SK-MEL-5 (cell line): Measurements from ENCODE around the gene P2RY8. TPM values are rescaled to one million over a fixed set of nuclear protein-coding genes. Genes with fewer than 3 reads are reported as not detected.
"Not testable (repeated sequence)": the region's sequence is repeated elsewhere in the genome, so short reads cannot be mapped to it uniquely, and the experiment has no call there.

Experiments
- DNase-seq: peaks from one replicate; pipeline ENCODE4 v3.0.0-alpha.2; 2016; ENCODE audit warnings: low read depth, low spot score
- in situ Hi-C: cut with HindIII; loops from 2 replicates; pipeline ENCODE4 v1.10.0; 2016; ENCODE audit warnings: low sequenced_read_pairs, high pct_unique_total_duplicates, low pct_unique_long_range_greater_than_20kb
- total RNA-seq: library from RNA; depleted of rRNA; stranded (reverse); fragments of >200 nt; shearing (Covaris generic); gene quantifications from 2 replicates; pipeline ENCODE4 v1.2.3, GENCODE V29; 2014

The P2RY8 gene
- total RNA-seq, 1 experiment from 2014 or later: not detected

DNA sequence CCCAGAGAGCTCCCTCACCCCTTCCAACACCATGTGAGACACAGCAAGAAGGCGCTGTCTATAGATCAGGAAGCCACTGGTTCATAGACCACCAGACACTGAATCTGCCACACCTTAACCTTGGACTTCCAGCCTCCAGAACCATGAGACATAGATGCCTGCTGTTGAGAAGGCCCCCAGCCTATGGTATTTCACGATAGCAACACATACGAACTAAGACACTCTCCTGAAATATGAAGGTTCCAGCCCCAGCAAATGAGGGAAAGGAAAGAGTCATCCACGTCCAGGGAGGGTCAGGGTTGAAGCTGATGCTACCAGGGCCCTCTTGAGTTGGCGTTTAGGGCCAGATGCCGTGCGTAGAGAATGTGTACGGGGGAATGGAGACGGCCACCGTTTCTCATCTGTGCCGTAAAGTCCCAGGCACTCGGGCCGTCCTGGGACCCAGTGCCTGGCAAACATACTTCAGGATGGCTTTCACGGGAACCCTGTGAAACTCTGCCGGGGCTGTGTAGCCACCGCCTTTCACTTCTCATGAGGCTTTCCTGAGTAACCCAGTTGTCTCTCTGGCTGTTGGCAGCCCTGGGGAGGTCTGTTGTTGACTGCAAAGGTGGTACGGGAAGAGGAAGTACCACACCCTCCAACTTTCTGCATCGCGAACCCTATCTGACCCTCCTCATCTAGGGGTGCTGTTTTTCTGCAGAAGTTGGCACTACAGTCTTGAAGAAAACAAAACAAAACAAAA is 17.7 kb upstream of the P2RY8 start:
- in situ Hi-C loops: no loop called here
- no peak for DNase-seq

DNA sequence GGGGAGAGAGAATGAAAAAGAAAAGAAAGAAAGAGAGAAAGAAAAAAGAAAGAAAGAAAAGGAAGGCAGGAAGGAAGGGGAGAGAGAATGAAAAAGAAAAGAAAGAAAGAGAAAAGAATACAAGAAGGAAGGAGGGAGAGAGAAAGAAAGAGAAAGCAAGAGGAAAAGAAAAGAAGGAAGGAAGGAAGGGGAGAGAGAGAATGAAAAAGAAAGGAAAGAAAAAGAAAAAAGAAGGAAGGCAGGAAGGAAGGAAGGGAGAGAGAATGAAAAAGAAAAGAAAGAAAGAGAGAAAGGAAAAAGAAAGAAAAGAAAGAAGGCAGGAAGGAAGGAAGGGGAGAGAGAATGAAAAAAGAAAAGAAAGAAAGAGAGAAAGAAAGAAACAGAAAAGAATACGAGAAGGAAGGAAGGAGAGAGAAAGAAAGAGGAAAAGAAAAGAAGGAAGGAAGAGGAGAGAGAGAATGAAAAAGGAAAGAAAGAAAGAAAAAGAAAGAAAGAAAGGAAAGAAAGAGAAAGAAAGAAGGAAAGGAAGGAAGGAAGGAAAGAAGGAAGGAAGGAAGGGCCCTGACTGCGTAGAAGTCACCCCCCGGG is 15.1 kb upstream of the P2RY8 start:
- no peak for DNase-seq

DNA sequence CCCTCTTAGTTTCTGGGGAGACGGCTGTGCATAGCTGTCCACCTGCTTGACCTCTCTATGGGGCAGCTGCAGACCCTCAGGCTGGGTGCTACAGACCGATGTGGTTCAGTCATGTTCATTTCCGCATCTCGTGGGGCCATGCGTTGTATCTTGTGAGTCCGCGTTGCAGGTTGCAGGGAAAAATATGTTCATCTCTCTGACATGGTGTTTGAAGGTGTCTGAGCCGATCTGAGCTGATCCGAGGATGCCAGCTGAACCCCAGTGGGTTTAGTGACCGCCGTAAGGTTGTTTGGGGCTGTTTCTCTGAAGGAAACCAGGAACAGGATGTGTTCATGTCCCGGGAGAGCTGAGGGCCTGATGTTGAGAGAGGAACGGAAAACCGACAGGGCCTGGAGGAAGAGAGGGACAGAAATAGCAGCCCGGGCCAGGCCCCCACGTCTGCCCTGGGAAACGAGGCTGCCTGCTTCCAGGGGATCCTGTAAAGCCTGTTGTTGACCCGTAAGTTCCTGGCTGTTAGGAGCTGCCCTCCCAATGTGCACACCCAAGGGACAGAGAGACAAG is 9.8 kb upstream of the P2RY8 start:
- in situ Hi-C loops: no loop called here
- DNase-seq: no peak

More for the DNA sequence above, 15.1 kb upstream of the P2RY8 start:
- in situ Hi-C loops: no loop called here

DNA sequence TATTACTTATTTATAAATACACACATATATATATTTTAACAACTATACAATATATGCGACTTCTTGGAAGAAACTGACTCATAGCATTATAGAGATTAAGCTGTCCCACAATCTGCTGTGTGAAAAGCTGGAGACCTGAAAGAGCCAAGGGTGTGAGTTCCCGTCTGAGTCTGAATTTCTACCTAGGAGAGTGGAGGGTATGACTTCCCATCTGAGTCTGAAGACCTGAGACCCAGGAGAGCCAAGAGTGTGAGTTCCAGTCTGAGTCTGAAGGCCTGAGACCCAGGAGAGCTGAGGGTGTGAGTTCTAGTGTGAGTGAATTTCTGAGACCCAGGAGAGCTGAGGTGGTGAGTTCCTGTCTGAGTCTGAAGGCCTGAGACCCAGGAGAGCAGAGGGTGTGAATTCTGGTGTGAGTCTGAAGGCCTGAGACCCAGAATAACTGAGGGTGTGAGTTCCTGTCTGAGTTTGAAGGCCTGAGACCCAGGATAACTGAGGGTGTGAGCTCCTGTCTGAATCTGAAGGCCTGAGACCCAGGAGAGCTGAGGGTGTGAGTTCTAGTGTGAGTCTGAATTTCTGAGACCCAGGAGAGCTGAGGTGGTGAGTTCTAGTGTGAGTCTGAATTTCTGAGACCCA is 8.9 kb upstream of the P2RY8 start:
- DNase-seq: no peak
- in situ Hi-C loops: no loop called here

DNA sequence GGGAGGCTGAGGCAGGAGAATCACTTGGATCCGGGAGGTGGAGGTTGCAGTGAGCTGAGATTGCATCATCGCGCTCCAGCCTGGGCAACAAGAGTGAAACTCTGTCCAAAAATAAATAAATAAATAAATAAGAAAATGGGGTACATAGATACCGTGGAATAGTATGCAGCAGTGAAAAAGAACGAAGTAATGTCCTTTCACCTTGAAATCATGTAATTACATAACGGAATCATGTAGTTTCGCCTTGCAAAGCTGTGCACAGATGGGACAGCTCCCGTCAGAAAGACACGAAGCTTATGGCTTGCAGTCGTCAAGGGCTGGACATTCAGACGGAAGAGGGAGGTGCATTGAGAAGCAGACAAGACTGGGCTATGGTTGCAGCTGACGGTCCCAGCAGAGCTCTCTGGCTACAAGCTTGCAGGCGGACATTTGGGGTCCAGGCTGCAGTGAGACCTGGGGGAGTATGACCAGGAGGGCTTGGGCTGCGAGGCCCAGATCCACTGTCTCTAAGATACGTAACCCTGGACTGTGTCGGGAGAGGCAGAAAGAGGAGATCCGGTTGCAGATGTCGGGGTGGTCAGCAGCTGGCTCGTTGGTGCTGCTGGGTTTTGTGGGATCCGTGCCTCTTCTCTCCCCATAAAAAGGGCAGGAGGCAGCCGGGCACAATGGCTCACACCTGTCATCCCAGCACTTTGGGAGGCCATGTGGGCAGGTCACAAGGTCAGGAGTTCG is 6.2 kb upstream of the P2RY8 start:
- in situ Hi-C loops: no loop called here

DNA sequence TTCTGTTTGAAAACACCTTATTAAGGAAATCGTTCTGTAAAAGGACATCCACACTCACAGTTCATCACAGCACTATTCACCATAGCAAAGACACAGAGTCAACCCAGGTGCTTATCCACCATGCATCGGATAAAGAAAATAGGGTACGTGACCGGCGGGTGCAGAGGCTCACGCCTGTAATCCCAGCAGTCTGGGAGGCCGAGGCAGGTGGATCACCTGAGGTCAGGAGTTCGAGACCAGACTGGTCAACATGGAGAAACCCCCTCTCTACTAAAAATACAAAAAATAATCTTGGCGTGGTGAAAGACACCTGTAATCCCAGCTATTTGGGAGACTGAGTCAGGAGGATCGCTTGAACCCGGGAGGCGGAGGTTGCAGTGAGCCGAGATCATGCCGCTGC is 2.2 kb upstream of the P2RY8 start:
- in situ Hi-C loops, DNase-seq: not testable (repeated sequence)

More for the DNA sequence above, 6.2 kb upstream of the P2RY8 start:
- no peak for DNase-seq

DNA sequence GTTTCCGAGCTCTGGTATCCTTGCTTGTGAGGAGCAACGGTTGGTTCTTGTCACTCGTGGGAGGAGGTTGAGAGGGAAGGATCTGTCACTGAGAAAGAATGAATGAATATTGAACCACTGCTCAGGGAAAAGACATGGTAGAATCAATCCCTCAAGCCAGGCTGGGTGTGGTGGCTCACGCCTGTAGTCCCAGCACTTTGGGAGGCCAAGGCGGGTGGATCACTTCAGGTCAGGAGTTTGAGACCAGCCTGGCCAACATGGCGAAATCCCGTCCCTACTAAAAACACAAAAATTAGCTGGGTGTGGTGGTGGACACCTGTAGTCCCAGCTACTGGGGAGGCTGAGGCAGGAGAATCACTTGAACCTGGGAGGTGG is 718 bp upstream of the P2RY8 start:
- DNase-seq, in situ Hi-C loops: not testable (repeated sequence)

DNA sequence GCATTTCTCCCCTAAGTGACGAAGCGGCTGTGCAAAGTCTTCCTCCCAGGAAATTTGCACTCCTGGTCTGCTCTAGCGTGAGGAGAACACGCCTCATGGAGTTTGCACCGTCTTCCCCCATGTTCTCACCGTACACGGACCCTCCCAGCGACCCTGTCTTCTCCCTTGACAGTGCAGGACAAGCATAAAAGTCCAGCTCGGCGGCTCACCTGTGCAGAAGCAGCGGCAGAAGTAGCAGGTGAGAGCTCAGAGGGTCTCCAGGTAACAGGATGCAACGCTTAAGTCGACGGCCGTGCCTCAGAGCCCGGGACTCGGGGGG is 314 bp downstream of the P2RY8 start:
- in situ Hi-C loops: no loop called here
- DNase-seq: no peak

DNA sequence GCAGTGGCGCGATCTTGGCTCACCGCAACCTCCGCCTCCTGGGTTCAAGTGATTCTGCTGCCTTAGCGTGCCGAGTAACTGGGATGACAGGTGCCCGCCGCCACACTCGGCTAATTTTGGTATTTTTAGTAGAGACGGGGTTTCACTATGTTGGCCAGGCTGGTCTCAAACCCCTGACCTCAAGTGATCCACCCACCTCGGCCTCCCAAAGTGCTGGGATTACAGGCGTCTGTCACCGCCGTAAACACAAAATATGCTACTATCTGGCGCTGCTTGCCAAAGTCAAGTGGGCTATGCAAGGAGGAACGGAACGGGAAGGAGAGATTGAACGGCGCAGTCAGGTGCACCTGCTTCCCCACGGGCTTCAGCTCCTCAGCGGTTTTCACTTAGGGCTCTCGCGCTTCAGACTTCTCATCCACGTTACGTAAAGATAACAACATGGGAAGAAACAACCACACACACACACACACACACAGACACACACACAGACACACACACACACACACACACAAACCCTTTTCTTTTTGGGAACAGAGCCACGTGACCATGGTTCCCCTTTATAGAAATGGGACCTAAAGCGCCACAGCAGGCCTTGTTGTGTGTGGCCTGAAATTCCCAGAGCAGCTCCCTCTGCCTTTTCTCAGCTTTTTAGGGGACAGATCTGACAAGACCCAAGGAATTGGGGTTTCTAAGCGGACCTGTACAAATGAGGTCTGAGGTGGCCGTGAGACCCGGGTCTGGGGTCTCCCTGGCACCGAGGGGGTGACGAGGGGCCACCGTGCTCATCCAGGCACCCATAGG is 1.5 kb downstream of the P2RY8 start:
- DNase-seq: no peak
- in situ Hi-C loops: no loop called here

DNA sequence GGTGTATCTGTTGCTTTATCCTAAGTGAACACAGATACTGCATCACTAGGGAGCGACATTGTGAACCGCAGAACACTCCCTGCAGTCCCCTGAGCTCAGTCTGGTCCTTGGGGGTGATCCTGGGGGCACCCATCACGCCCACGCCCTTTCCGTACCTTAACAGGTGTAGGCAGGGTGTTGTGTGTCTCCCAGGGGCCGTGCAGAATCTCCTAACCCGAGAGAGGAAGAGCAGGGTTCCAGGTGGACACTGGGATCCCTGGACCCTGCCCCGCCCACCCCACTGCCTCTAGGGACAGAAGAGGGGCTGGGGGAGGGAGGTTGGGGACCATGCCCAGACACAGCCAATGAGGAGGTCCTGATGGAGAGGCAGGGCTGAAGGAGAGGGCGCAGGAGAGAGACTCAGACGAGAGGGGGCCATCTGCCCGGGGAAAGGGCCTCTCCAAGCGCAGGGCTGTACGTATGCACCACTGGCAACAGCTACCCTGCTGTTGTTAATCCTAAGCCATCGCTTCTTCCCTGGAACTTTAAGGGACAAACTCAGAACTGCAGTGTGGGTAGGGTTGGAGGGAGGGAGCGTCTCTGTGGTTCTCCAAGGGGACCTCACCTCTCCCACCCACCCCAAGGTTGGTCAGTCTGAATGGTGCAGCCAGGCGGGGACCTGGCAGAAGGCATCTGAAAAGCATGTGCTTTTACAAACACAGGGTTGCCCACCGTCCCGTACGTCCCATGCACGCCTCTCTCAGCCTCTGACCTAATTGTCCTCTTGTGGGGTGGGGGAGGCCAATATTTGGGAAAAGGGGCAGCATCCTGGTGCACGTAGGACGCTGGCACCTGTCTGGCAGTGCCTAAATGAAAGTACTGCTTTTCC is 2.5 kb downstream of the P2RY8 start:
- no peak for DNase-seq
- in situ Hi-C loops: no loop called here

DNA sequence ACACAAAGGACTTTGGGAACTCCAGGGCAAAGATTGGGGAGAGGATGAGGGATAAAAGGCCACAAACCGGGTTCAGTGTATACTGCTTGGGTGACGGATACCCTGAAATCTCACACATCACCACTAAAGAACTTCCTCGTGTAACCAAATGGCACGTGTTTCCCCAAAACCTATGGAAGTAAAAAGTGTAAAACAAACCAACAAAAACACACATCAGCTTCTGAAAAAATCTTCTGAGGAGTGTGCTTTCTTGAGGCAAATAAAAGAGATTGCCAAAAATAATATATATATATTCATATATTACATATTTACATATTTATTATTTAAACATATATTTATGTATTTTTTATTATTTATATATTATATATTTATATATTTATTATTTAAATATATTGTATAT is 3.9 kb downstream of the P2RY8 start:
- DNase-seq: no peak
- in situ Hi-C loops: no loop called here

DNA sequence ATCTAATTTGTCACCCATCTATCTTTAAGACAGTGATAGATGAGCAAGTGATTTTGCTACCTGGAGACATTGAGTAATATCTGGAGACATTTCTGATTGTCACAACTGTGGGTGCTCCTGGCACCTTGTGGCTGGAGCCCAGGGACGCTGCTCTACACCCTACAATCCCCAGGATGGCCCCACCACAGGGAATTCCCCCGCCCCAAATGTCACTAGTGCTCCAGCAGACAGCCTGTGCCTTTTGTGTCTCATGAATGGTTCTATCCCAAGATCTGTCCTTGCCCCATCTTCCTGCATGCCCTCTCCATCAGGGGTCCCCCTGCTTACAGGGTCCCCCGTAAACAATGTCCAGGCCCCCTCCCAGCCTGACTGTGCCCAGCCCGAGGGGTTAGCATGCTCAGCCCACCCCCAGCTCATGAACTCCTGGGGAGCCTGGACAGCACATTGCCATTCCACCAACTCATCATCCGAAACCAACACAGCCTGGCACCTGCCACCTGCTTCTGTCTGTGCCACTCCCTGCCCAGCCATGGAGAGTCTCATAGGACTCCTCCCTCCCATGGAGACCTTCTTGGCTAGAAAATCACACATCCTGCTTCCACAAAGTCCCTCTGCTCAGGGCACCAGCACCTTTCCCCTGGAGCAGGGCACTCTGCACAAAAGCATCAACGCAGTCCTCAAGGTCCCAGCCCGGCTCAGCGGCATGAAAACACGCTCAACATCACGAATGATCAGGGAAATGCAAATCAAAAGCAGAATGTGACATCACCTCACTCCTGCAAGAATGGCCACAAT is 5.7 kb downstream of the P2RY8 start:
- in situ Hi-C loops: no loop called here
- no peak for DNase-seq

DNA sequence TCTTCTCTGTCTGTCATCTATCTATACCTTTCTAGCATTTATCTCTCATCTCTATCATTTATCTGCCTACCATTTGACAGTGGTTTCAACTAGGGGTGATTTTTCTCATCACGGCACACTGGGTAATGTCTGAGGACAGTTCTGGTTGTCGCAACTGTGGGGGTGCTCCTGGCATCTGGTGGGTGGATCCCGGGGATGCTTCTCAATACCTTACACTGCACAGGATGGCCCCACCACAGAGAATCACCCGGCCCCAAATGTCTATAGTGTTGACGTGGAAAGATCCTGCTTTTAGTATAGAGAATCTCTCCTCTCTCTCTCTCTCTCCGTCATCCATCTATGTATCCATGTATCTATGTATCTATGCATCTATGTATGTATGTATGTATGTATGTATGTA is 7.2 kb downstream of the P2RY8 start:
- no peak for DNase-seq
- in situ Hi-C loops: no loop called here

DNA sequence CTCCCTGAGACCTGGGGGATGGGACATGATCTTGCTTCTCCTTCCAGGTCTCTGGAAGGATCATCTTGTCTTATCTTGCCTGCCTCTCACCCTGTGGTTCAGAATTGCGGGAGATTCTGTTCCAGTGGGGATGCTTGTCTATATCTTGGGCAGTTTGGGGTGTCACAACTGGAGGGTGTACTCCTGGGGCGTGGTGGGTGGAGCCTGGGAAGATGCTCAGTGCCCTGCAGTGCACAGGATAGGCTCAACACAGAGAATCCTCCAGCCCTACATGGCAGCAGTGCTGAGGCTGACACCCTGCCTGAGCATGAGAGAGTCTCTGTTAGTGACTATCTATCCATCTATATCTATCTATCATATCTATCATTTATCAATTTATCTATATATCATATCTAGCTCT is 7.7 kb downstream of the P2RY8 start:
- in situ Hi-C loops: no loop called here
- no peak for DNase-seq

DNA sequence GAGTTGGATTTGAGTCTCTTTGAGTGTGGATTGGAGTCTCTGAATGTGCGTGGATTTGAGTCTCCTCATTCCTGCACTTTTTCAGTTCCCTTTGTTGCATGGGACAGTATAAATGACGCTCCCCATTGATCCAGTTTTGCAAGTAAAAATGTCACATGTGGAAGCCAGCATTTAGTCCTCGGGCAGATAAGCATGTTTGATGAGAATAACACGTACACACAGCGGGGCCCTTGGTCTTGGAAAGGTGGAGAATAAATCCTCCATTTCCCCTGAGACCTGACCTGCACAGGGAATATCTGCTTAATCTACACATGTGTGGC is 8.1 kb downstream of the P2RY8 start:
- in situ Hi-C loops: no loop called here
- DNase-seq: no peak

DNA sequence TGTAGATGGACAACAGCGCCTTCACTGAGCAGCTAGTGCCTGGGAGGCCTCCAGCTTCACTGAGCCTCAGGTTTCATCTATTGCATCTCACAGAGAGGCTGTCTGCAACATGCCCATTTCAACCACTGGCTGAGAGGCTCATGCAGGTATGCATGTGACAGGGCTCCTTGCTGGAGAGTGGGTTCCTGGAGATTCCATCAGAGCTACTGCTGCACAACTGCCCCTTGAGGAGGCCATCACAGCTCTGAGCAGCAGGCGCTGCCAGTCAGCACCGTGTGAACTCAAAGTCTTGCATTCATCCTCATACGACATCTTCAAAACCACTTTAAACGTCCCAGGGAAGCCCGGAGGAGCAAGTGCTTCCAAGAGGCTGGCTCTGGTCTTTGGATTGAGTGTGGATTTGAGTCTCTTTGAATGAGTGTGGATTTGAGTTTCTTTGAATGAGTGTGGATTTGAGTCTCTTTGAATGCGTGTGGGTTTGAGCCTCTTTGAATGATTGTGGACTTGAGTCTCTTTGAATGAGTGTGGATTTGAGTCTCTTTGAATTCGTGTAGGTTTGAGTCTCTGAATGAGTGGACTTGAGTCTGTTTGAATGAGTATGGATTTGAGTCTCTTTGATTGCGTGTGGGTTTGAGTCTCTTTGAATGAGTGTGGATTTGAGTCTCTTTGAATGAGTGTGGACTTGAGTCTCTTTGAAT is 8.7 kb downstream of the P2RY8 start:
- in situ Hi-C loops: no loop called here
- DNase-seq: no peak
